Stimulated activated CD4-positive, alpha-beta T cell treated with anti-CD3 and anti-CD28 coated beads, Interleukin-2, amount 100 ng/mL, for 48 hours (primary cell): ENCODE measurements around the gene KCNK13.
"Not testable (repeated sequence)": the region's sequence is repeated elsewhere in the genome, so short reads cannot be mapped to it uniquely, and the experiment has no call there.

Experiments used
- DNase-seq, 2 donors: peaks; one replicate each; pipeline ENCODE4 v3.0.0-alpha.2; 2020

Gene KCNK13

DNA sequence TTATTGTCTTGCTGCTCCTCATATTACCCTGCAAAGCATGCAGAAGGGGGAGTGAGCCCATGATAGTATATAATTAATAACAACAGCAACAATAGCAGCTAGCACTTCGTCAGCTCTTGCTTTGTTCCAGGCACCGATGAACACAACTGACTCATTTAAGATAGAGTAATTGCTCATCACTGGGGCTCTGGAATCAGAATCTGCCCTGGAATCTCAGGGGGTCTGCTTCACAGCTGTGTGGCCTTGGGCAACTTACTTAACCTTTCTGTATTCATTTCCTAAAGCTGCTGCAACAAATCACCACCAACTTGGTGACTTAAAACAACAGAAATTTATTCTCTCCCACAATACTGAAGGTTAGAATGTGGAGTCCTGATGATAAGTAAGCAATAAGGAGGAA lies 139.6 kb downstream of the KCNK13 start:
- no peak for DNase-seq

DNA sequence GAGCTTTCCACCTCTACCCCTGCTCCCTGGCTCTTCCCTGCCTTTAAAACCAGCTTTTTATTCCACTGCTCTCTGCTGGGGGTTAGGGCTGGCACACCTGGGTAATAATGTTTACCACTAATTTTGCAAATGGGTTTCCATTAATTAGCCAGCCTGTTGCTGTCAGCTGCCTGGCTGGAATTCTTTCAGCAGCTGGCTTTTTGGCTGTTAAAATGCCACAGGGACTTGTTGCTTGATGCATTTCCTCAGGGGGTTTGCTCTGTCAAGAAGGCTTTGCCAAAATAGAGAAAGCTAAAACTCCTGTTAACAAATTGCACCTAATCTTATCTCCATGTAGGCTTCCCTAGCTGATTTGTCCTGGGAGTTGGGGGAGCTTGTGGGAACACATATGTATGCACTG lies 142.7 kb downstream of the KCNK13 start:
- no peak for DNase-seq

DNA sequence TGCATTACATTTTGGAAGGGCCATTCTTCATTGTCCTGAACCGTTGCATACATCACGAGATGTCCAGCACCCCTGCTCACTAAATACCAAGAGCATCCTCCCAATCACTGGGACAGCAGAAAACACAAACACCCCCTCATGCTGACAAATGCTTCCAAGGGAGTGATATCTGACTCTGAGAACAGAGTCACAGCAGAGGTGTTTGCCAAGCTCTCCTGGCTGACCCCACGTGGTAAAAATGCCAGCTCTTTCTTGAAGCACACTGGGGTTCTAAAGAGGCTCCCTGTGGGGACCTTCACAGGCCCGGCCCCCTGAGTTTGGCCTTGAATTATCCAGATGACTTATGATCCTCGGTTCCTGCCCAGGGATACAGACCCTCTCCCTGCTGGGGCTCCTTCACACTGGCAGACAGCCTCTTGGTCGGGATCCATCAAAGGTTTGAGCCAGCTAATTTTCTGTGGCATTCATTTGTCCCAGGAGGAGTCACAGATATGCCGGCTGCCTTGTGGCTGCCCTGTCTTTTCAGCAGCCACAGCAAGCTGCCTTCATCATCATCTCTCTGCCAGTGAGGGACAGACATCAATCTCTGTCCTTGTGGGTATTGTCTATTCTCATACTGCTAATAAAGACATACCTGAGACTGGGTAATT lies 151.4 kb downstream of the KCNK13 start:
- no peak for DNase-seq

DNA sequence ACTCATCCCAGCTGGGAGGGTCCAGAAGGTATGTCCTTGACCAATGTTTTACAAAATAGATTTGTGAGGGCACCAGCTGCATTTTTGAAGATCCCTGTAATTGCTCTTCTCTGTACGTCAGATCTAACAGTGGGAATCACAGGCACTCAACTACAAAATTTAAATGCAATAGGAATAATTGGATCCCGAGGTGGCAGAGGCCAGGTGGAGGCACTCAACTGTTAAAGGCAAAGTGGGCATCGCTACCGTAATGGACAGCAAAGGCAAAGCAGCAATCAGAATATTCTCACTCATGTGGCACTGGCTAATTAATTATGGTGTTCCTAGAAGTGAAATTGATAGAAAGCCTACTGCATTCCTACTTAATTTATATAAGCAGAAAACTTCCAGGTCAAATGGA lies 166.7 kb downstream of the KCNK13 start:
- no peak for DNase-seq

DNA sequence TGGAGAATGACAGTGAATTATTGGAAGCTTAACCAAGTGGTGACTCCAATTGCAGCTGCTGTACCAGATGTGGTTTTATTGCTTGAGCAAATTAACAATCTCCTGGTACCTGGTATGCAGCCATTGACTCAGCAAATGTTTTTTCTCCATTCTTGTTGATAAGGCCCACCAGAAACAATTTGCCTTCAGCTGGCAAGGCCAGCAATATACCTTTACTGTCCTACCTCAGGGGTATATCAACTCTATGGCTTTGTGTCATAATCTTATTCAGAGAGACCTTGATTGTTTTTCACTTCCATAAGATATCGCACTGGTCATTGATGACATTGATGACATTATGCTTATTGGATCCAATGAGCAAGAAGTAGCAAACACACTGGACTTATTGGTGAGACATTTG lies 168.1 kb downstream of the KCNK13 start:
- not testable (repeated sequence) for DNase-seq
